GM12892 (cell line): ENCODE data around the gene ARFGAP2.

Source experiments
- DNase-seq: peaks from one replicate; pipeline ENCODE4 v3.0.0; 2011; ENCODE audit not compliant: insufficient read length
- FAIRE-seq: peaks from 2 replicates; lab custom pipeline; 2011; peaks lifted over from hg19 to GRCh38; lab: Jason Lieb, UNC
- POLR2A ChIP-seq: IDR thresholded peaks from 2 replicates; pipeline ENCODE4 v1.6.1; 2011; ENCODE audit warnings: low read depth, low read length, control low read depth
- POLR2AphosphoS5 ChIP-seq: IDR thresholded peaks from 2 replicates; pipeline ENCODE4 v1.6.1; 2011; ENCODE audit warnings: low read depth, low read length, control low read depth
- TAF1 ChIP-seq: IDR thresholded peaks from 2 replicates; pipeline ENCODE4 v1.6.1; 2011; ENCODE audit warnings: low read depth, mild to moderate bottlenecking, control low read depth, low read length, borderline replicate concordance

Gene ARFGAP2

DNA sequence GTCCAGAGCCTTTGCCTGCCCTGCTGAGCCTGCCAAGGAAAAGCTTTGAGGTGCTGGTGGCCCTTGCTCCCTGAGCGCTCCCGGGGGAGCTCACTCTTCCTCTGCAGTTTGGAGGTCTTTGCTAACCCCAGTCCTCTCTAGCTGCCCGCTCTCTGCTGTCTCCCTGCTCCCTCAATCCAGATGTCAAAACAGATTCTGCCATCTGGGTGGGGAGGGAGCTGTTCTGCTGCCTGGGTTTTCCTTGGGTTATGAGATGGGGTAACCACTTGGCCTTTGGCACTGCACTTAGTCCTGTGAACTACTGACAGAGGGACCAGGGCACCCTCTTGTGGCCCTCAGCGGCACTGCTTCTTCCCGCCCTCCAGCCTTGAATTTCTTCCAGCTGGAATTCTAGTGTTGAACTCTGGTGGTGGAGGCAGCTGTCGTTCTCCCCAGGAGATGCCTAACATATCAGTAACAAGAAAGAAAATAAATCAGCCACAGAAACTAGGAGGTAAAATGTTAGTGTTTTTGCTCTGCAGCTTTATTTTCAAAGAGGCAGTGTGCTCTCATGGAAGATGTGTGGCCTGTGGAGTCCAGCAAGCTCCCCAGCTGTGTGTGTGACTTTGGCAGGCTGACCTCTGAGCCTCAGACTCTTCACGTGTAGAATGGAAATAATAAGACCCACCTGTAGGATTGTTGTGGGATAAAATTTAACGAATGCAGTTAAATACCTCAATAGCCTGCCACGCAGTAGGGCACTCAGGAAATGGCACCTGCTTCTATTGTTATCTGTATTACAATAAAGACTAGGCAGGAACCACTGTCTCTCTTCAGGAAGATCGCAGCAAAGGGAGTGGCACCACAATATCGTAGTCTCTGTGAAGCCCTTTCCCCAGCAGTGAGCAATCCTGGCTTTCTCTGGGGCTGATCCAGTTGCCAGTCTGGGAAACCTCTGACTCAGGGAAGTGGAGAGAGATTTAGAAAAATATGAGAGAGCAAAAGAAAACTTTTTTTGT, 23.4 kb downstream of the ARFGAP2 start:
- TF ChIP-seq POLR2A (no peak), TAF1 (no peak), POLR2AphosphoS5 (no peak)
- FAIRE-seq = peak; percentile 91
- peak; percentile 68 for DNase-seq

DNA sequence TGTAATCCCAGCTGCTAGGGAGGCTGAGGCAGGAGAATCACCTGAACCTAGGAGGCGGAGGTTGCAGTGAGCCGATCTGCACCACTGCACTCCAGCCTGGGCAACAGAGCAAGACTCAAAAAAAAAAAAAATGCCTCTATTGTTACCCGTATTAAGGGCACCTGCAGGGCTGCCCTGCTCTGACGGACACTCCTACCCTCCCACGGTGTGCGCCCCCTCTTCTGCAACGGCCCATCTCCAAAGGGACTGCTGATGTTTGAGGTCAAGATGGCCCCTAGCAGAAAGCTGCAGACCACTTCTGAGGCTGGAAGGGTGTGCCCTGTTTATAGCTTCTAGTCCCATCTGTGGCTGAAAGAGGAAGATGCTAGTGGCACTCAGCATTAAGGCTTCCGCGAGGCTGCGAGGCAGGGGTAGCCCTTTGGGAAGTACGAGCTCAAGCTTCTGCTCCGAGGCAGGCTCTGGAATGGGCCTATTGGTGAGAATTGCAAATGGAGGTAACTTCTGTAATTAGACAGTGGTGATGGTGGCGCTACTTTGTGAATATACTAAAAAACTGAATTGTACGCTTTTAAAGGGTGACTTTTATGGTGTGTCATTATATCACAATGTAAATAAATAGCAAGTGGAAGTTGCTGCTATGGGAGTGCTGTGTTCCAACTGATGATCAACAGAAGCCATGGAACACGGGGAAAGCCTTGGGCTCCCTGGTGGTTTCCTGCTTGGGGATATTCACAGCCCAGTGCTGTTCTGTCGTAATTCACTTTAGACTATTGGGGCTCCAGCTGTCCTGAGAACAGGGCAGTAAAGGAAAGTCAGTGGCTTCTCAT, 24.3 kb downstream of the ARFGAP2 start:
- DNase-seq (no peak), FAIRE-seq (peak; percentile 89)
- no peak for TF ChIP-seq POLR2A

DNA sequence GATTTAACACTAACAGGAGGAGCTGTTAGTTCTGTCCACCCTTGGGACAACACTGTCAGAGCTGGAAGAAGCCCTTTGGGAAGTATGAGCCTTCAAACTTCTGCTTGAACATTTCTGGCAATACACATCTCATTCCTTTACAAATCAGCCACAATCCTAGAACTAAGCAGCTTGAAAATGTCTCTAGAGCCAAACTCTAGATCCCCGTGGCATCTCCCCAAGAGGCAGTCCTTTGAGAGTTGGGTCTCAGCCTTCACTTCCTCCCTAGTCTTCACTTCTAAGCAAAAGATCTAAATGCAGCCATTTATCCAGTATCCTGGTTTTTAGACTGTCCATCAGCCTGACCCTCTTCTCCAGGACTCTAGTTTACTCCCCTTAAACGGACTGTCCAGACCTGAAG, 26.9 kb downstream of the ARFGAP2 start:
- no peak for DNase-seq
- TF ChIP-seq POLR2A = no peak
- TF ChIP-seq POLR2AphosphoS5 = no peak
- TF ChIP-seq TAF1 = no peak
- no peak for FAIRE-seq

DNA sequence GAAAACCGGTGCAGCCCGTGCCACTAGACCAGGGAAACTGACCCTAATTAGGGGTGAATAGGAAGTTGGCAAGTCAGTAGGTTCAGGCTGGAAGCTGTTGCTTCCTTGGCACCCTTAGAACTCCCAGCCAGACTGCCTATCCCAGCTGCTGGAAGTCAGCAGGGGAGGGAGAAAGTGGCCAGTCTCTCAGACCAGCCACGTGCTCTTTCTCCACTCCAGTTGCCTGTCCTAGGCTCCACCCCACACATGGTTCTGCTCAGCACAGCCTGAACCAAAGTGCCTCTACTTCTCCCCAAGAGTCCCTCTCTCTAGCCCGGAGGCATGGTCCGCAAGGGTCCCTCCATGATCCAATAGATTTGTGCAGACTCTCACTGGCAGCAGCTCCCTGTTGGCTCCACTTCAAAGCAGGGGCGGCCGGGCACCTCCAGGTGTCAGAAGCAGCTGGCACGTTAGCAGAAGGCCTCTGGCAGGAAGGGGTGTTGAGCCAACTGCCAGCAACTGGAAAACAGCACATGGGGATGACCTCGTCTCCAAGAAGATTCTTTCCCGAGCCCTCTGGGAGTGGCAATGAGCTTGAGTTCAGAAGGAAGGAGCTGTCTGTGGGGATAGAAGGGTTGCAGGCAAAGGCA, 27.7 kb downstream of the ARFGAP2 start:
- no peak for DNase-seq
- TF ChIP-seq POLR2AphosphoS5 (no peak), TAF1 (no peak), POLR2A (no peak)
- FAIRE-seq = no peak

DNA sequence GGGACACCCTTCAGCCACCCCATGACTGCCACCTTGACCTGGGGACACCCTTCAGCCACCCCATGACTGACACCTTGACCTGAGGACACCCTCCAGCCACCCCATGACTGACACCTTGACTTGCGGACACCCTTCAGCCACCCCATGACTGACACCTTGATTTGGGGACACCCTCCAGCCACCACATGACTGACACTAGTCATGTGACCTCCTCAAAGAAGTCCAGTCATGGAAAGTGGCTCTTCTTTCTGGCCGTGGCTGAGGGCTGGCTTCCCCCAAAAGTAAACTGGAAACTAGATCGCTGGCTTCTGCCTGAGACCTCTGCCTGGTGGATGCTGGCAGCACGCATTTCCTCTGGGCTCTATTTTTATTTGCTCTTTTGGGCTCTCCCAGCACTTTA, 28.4 kb downstream of the ARFGAP2 start:
- DNase-seq (no peak), FAIRE-seq (no peak)
- TF ChIP-seq TAF1 (no peak), POLR2A (no peak), POLR2AphosphoS5 (no peak)

DNA sequence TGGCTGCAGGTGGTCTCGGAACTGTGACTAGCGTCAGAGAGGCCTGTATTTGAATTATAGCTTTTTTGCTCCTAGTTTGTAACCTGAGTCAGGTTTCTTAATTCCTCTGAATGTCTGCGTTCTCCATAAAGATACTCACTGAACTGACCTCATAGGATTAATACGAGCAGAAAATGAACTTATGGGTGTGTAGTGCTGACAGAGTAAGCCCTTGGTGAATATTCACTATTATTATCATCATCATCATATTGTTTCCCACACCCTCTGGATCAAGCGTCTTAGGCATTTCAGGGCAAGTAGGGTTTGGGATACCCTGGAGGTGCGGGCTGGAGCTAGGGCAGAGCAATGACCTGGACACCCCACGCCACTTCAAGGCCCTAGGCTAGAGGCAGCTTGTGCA, 29.0 kb downstream of the ARFGAP2 start:
- TF ChIP-seq TAF1 (no peak), POLR2AphosphoS5 (no peak), POLR2A (no peak)
- FAIRE-seq (no peak), DNase-seq (no peak)

DNA sequence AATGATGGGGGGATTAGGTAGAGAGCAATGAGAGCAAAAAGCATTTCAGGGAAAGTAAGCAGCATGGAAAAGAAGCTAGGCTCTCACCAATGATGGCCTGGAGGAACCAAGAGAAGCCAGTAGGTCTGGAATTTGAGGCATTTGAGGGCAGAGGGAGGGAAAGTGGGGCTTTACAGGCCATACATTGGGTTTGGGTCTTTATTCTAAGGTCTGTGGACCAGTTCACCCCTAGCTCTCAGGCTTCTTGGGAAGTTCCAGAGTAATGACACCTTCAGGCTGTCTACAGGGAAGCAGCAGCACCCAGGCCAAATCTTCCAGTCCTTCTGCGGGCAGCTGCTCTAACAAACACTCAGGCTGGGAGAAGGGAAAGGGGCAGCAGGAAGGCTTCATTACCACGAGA, 29.4 kb downstream of the ARFGAP2 start:
- FAIRE-seq (no peak), DNase-seq (no peak)
- TF ChIP-seq POLR2AphosphoS5 = no peak
- TF ChIP-seq POLR2A = no peak
- no peak for TF ChIP-seq TAF1

DNA sequence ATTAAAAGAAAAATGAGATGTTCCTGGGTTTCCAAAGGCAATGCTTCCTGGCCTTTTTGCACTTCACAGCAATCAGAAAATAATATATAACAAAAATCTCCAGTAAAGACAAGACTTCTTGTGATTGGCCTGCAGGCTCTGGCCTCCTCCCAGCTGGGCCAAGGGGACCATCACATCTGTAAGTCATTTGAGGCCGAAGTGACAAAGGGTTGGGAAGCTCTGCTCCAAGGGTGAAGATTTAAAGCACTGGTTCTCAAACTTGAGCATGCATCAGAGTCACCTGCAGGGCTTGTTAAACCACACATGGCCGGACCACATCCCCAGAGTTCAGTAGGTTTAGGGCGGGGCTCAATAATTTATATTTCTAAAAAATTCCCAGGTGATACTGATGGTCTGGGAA, 32.1 kb downstream of the ARFGAP2 start:
- DNase-seq = no peak
- FAIRE-seq = no peak
- TF ChIP-seq POLR2A (no peak), POLR2AphosphoS5 (no peak), TAF1 (no peak)

DNA sequence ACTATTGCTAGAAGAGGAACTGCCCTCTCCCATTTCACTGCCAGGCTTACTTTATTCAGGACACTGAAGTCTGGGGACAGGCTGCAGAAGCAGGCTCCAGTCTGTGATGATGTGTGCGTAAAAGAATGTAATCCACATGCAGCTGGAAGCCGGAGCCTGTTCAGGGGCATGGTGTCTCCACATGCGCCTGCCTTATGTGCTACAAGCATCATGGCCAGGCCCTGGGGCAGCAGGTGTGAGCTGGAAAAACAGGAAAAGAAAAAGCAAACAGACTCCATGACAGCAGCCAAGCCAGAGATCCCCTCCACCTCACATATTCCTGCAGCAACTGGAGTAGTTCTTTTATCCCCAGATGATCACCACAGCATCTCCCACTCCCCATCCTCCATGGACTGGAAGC, 33.4 kb downstream of the ARFGAP2 start:
- TF ChIP-seq POLR2AphosphoS5 (no peak), TAF1 (no peak), POLR2A (no peak)
- DNase-seq (no peak), FAIRE-seq (no peak)

DNA sequence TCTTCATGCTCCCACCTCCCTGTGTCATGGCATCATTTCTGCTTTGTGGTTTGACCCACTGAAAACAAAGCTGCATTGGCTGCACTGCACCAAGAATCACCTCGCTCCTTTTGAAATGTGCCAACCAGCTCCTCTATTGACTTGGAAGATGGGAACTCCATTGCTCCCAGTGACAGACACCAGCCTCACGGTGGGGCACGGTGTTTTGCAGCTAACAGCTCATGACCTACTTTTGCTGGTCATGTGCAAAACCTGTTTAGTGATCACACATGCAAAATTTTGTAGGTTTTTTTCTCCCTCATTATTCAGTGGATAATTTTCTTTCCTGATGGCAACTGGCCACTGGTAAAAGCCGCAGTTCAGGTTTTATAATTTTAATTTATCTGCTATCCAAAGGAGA, 36.8 kb downstream of the ARFGAP2 start:
- FAIRE-seq = no peak
- TF ChIP-seq POLR2AphosphoS5 = no peak
- TF ChIP-seq POLR2A = no peak
- no peak for TF ChIP-seq TAF1
- no peak for DNase-seq

DNA sequence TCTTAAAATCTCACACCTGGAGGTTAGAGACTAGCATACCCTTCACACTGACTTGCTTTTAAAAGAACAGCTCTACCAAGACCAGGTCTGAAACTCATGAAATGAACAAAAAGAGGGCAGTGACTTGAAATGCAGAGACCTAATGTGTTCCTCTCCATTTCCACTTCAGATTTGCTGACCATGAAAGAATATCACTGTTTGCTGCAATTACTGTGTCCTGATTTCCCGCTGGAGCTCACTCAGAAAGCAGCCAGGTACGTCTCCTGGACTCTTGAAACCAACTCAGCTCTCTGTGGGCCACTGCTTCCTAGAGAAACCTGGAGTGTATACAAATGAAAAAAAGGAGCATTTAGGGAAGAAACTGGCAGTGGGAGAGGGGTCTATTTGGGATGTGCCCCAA, 39.2 kb downstream of the ARFGAP2 start:
- FAIRE-seq = no peak
- TF ChIP-seq POLR2A (no peak), TAF1 (no peak), POLR2AphosphoS5 (no peak)
- no peak for DNase-seq

DNA sequence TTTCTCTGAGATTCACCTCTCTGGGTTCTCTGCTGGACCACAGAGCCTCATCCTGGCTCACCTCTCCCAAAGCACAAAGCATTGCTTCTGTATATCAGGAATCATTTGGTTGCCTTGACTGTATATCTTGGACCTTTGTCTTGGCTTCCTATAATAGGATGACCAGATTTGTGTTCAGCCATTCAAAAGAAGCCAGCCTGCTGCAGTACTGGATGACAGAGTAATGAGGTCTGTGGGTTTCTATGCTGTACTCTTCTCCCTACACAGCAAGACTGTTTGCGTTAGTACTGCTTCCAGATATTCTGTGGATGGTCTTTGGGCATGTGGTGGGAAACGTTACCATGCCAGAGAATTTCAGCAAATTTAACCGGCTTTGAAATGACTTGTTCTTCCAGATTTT, 39.8 kb downstream of the ARFGAP2 start:
- FAIRE-seq = no peak
- DNase-seq = no peak
- TF ChIP-seq POLR2AphosphoS5 = no peak
- TF ChIP-seq POLR2A = no peak
- TF ChIP-seq TAF1 = no peak
